ENCODE results near the gene ATG4D. TPM values are rescaled to one million over a fixed set of nuclear protein-coding genes. Genes with fewer than 3 reads are reported as not detected.

The ATG4D gene
- total RNA-seq, 1 donor = 6.3 TPM

DNA sequence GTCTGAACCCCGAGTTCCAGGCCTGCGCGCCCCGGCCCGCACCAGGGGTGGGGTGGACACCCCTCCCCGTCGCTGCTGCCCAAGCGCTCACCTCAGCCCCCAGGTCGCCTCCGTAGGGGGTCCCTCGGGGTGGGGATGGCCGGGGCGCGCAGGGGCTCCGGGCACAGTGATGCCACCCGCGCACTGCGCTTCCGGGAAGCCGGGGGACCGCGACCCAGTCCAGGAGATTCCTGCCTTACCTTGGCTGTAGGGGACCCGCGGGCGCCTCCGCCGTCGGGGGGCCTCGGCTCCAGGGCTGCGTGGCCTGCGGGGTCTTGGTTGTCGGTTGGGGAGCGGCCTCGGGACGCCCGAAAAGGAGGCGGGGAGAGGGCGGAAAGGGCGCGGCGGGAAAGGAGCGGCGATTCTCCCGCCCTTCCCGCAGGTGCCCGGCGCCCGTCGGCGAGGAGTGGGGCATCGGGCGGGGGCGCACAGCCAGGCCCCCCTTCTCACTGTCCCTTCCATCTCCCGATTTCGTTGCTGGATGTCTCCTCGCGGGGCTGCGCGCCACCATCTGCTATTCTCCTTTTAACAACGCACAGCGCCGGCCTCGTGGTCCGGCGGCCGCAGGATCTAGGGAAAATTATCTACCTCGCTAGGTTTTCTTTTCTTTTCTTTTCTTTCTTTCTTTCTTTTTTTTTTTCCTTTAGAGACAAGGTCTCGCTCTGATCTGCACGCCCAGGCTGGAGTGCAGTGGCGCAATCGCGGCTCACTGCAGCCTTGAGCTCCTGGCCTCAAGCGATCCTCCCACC lies 40.5 kb upstream of the ATG4D start, which contains the start of gene KEAP1:
Gene KEAP1, minus strand, starts transcription at position 355 of the 788 bp plus-strand sequence. CDS start 3,323 bp downstream, outside the sequence.
- DNase-seq (ENCODE audit: low read depth) = peak; percentile 18
- H3K4me3 ChIP-seq (ENCODE audit: low read depth, low read length) = peak within 1 kb of the TSS; percentile 92
- TF ChIP-seq CTCF (IDR thresholded peaks at IDR 0.05; ENCODE audit: insufficient read depth, low read length) = no peak

DNA sequence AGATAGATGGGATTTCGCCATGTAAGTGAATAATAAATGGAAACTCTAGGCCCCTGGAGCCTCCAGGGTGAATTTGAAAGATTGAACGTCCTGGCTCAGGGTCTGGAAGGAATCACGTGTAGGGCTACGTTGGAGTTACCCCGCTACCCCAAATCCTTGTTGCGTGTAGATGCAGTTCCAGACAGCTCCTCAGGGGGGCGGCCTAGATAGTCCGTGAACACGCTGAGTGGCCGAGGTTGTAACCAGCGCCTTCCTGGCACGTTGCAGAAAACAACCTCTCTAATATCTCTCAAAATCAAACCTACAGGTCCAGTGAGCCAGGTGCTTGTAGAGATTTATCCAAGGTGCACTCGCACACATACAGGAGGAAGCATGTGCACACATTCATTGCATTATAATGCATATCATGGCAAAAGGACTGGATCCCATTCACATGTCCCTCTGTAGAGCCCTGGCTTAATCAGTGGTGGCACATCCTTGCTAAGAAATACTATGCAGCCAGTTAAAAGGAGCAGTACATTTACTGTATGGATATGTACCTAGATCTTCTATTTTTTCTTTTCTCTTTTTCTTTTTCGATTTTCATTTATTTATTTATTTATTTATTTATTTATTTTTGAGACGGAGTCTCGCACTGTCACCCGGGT lies 38.0 kb upstream of the ATG4D start:
- peak; percentile 75 for DNase-seq (ENCODE audit: low read depth)
- no peak overlapping the region for H3K4me3 ChIP-seq (ENCODE audit: low read depth, low read length)

DNA sequence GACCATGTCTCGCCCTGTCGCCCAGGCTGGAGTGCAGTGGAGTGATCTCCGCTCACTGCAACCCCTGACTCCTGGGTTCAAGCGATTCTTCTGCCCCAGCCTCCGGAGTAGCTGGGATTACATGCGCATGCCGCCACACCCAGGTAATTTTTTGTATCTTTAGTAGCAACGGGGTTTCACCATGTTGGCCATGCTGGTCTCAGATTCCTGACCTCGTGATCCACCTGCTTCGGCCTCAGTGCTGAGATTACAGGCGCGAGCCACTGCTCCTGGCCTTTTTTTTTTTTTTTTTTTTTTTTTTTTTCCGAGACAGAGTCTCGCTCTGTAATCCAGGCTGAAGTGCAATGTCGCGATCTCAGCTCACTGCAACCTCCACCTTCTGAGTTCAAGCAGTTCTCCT lies 35.7 kb upstream of the ATG4D start:
- no peak for TF ChIP-seq CTCF (IDR thresholded peaks at IDR 0.05; ENCODE audit: insufficient read depth, low read length)
- no peak for DNase-seq (ENCODE audit: low read depth)
- H3K4me3 ChIP-seq (ENCODE audit: low read depth, low read length) = no peak overlapping the region

More for the DNA sequence above, 38.0 kb upstream of the ATG4D start:
- TF ChIP-seq CTCF (IDR thresholded peaks at IDR 0.05; ENCODE audit: insufficient read depth, low read length) = peak; percentile 89

- H3K4me3 ChIP-seq (ENCODE audit: low read depth, low read length) = no peak overlapping the region
- no peak for TF ChIP-seq CTCF (IDR thresholded peaks at IDR 0.05; ENCODE audit: insufficient read depth, low read length)
- DNase-seq (ENCODE audit: low read depth) = no peak
Observed at GRCh38 chr19:10508707-10509106, 35.0 kb upstream of the ATG4D start.

DNA sequence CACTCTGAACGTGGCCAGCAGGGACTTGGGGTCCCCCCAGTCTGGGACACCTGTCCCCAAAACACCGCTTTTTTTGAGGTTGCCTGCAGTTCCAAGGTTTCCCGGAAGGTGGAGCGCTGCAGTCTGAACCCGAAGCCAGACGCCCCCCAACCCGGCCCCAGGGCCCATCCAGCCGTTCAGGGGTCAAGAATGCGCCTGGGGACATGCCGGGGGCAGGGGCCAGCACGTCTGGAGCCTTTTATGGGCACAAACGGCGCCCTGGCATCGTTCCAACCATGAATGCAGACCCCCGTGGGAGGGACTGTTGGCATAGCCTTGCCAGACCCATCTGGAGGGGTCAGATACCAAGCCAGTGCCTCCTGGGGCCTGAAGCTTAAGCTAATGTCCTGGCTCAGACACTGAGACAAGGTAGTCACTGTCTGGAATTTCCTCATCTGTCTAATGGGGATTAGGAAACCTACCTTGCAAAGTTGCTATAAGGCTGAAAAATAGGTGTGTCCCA lies 33.4 kb upstream of the ATG4D start:
- DNase-seq (ENCODE audit: low read depth) = no peak

GRCh38 chr19:10513223-10513622 lies 30.5 kb upstream of the ATG4D start:
- H3K4me3 ChIP-seq (ENCODE audit: low read depth, low read length) = no peak overlapping the region
- DNase-seq (ENCODE audit: low read depth) = no peak
- TF ChIP-seq CTCF (IDR thresholded peaks at IDR 0.05; ENCODE audit: insufficient read depth, low read length) = no peak

More for the DNA sequence above, 33.4 kb upstream of the ATG4D start:
- H3K4me3 ChIP-seq (ENCODE audit: low read depth, low read length) = no peak overlapping the region
- peak; percentile 77 for TF ChIP-seq CTCF (IDR thresholded peaks at IDR 0.05; ENCODE audit: insufficient read depth, low read length)
